A204.1 (cell line): Measurements from ENCODE around the gene DMD.

ENCODE experiments used
- FAIRE-seq: peaks from 2 replicates; lab custom pipeline; 2012; peaks lifted over from hg19 to GRCh38; lab: Jason Lieb, UNC

Gene DMD

GRCh38 chrX:33032700-33033099 is 178.6 kb downstream of the DMD start:
- no peak for FAIRE-seq

DNA sequence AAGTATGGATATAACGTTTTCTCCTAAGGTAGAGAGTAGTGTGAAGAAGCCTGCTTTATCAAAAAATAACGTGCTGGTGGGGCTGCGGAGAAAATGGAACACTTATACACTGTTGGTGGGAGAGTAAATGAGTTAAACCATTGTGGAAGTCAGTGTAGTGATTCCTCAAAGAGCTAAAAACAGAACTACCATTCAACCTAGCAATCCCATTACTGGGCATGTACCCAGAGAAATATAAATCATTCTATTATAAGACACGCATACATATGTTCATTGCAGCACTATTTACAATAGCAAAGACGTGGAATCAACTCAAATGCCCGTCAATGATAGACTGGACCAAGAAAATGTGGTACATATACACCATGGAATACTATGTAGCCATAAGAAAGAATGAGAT is 196.4 kb downstream of the DMD start:
- no peak for FAIRE-seq

DNA sequence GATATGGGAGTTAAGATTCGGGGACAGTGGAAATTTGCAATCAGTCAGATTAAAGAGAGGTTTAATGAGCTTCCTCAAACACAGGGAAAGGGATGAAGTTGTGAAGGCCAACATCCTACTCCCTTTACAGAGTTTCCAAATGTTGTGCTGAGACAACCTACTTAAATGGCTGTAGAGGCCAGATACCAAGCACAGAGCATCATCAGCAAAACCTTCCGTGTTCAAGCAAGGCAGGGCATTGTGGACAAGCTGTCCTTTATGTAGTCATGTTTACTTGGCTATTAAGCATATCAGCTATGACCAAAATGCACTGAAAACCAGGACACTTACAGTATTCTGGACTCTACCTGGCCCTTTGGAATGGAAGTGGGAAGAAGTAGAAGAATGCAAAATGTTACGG is 197.3 kb downstream of the DMD start:
- FAIRE-seq, result no peak

DNA sequence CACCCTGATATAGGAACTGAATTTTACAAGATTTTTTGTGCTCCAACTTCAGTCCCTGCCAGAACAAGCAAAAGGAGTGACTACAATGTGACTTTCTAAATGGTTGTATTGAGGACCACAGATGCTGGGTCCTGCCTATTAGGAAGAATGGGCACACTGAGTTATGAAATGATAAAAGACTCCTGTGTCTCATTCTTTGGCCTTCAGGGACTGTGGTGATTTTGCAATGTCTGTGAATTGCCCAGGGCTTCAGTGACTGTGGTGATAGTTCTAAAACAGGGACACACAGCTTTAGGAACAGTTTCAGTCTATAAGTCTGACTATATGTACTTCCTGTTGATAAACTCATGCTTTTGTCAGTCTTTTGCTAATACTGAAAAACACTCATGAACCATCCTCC is 210.2 kb downstream of the DMD start:
- no peak for FAIRE-seq

- FAIRE-seq, result no peak
Measured at GRCh38 chrX:32998776-32999175, 212.6 kb downstream of the DMD start.

GRCh38 chrX:32995427-32995826 is 215.9 kb downstream of the DMD start:
- no peak for FAIRE-seq

GRCh38 chrX:32987142-32987541 is 224.2 kb downstream of the DMD start:
- FAIRE-seq, result no peak

DNA sequence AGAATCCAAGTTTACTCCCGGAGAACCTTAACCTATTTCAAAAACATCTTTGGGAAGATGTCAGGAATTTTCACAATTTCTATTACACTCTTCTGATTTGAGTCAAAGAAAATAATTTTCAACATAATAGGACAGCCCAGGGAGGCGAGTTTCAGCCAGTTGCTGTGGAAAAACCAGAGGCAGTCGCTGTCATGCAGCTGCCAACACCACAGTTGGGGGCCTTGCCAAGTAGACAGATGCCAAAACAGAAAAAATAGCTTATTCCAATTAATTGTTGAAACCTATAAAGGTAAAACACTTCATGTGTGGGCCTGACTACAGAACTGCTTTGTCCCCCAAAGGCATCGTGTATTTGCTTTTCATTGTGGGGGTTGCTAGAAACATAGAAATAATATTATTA is 225.8 kb downstream of the DMD start:
- FAIRE-seq, result no peak

- FAIRE-seq, result no peak
Measured at GRCh38 chrX:32966821-32967355, 244.5 kb downstream of the DMD start.

DNA sequence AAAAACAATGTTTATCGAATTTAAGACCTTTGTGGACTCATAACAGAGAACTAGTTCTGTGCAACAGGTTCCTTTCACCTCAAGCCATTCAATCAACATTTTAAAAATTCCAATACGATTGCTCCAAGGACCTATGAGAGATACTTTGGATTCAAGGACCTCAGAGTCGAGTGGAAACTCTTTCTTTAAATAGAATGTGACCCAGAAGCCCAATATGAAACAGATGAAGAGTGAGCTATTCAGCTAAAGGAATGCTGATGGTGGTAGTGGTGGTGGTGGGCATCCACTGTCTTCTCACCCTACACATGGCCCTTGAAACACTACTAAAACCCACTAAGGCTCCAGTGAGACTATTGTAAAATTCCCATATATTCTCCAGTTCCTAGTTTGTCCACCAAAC is 257.2 kb downstream of the DMD start:
- no peak for FAIRE-seq

DNA sequence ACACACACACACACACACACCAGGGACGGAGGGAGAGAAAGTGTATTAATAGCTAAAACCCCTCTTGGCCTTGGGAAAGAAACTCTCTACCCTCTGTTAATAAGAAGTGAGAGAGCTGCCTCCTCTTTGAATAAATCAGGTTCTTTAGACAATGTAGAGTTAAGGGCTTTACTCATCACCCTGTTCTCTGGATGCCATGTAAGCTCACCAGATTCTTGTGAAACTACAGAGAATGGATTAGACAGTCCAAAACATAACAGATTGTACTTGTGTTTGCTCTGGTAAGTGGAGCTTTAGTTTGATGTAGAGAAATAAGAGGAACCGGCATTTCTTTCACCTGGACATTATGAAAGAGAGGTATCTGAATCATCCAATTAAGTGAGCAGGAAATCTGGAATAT is 263.2 kb downstream of the DMD start:
- no peak for FAIRE-seq

DNA sequence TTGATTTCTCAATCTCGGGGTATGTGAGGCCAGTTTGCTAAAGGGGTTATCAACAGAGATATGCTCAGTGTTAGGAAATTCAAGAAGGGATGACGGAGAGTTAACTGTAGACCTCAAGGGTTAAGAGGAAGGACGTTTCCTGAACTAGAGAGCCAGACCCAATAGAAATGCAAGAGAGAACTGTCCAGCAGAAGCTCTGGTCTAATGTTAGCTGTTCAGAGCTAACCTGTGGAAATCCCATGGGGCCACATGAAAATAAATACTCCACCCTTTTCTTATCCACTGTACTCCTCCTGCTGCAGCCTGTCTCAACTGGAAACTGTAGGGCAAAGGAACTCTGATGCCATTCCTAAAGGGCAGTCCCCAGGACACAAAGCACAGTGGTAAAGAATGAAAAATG is 274.3 kb downstream of the DMD start:
- FAIRE-seq, result no peak

GRCh38 chrX:32933548-32933947 is 277.8 kb downstream of the DMD start:
- no peak for FAIRE-seq

- no peak for FAIRE-seq
Measured at GRCh38 chrX:32929040-32929439, 282.3 kb downstream of the DMD start.

- no peak for FAIRE-seq
Measured at GRCh38 chrX:32896088-32896487, 315.3 kb downstream of the DMD start.

GRCh38 chrX:32894679-32895078 is 316.7 kb downstream of the DMD start:
- FAIRE-seq, result no peak

GRCh38 chrX:32893751-32894150 is 317.6 kb downstream of the DMD start:
- no peak for FAIRE-seq

GRCh38 chrX:32877592-32877991 is 333.8 kb downstream of the DMD start:
- no peak for FAIRE-seq

DNA sequence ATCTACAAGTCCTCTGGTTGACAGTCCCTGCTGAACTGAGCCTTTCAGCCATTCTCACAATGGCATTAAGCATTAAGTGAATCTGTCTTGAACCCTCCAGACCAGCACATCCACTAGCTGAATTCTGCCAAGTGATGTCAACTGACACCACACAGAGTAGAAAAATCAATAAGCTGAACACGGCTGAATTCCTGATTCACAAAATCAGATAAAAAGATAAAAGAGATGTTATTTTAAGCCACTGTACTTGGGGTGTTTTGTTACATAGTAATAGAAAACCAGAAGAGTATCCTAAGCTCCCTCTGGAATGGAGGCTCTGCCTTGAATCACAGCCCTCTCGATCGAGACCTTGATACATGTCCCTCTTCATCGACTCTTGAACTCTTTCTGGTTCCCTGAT is 336.5 kb downstream of the DMD start:
- no peak for FAIRE-seq

GRCh38 chrX:32873786-32874185 is 337.6 kb downstream of the DMD start:
- no peak for FAIRE-seq

- FAIRE-seq, result no peak
Measured at GRCh38 chrX:32871636-32872035, 339.7 kb downstream of the DMD start.

- no peak for FAIRE-seq
Measured at GRCh38 chrX:32868524-32868895, 342.8 kb downstream of the DMD start.

DNA sequence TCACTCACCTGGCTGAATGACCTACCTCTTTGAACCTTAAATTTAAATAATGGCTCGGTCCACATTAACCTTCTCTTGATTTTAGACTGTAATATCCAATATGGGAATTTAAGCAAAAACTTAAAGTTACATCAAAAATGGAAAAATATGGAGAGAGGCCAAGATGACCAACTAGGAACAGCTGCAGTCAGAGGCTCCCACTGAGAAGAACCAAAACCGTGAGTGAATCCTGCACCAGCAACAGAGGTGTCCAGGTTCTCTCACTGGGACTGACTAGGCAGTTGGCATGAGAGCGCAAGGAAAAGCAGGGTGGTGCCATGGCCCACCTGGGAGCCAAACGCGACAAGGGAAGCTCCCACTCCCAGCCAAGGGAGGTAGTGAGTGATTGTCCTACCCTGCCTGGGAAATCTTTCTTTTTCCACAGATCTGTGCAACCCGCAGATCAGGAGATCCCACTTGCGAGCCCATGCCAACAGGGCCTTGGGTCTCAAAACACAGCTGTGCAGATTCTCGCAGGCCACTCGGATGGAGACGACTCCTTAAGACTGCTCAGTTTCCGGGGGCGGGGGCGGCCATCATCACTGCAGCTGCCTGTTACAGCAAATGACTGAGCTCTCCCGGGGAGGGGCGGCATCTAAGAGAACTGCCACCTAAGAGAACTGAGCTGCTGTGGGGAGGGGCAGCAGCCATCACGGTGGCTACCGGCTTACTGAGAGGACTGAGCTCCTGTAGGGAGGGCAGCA is 343.4 kb downstream of the DMD start:
- no peak for FAIRE-seq

GRCh38 chrX:32852203-32852602 is 359.1 kb downstream of the DMD start:
- no peak for FAIRE-seq

- no peak for FAIRE-seq
Measured at GRCh38 chrX:32851556-32851955, 359.8 kb downstream of the DMD start.
